PC-3 (cell line): ENCODE results near the gene DSG4. TPM values are rescaled to one million over a fixed set of nuclear protein-coding genes. Genes with fewer than 3 reads are reported as not detected.

Experiments
- ATAC-seq: fragments of 200-7000 bp; cut with Tn5 transposase; 2 replicates; pipeline ENCODE4 v1.9.1; 2020; ENCODE audit warnings: mild to moderate bottlenecking, moderate library complexity
- BruUV-seq: library from RNA; stranded (reverse); fragments of 400-500 nt; replicated peaks from 2 replicates; lab custom pipeline; 2021; lab: Mats Ljungman, UMichigan
- CTCF ChIA-PET: fragments of 300-600 bp; sonication (Branson Sonifier 250); formaldehyde crosslinking; loops from one replicate; lab custom pipeline; 2022; ENCODE audit warnings: antibody characterized with exemption; lab: Charles Lee
- POLR2A ChIA-PET: fragments of 300-600 bp; sonication (Branson Sonifier 250); formaldehyde crosslinking; loops from one replicate; lab custom pipeline; 2022; ENCODE audit warnings: antibody characterized with exemption; ENCODE audit not compliant: unreplicated experiment; lab: Charles Lee
- DNase-seq: peaks from one replicate; pipeline ENCODE4 v3.0.0-alpha.2; 2015
- H2AFZ ChIP-seq: fragments of 300-600 bp; sonication (generic); 2 replicates; pipeline ENCODE4 v1.6.0; 2016; ENCODE audit warnings: antibody characterized with exemption, low read length
- H3F3A ChIP-seq: fragments of 300-600 bp; sonication (generic); one replicate; pipeline ENCODE4 v1.6.0; 2017; ENCODE audit warnings: antibody characterized with exemption, low read length, control low read depth, mild to moderate bottlenecking; ENCODE audit not compliant: unreplicated experiment
- H3K27ac ChIP-seq: fragments of 300-600 bp; sonication (generic); 2 replicates; pipeline ENCODE4 v1.5.1; 2016; ENCODE audit warnings: mild to moderate bottlenecking, low read length
- H3K27me3 ChIP-seq: fragments of 300-600 bp; sonication (generic); 2 replicates; pipeline ENCODE4 v1.6.1; 2016; ENCODE audit warnings: low read length, mixed read lengths
- H3K36me3 ChIP-seq: fragments of 300-600 bp; sonication (generic); 2 replicates; pipeline ENCODE4 v1.6.1; 2016; ENCODE audit warnings: low read depth, mixed run types, low read length, mixed read lengths
- H3K4me1 ChIP-seq: fragments of 300-600 bp; sonication (generic); 2 replicates; pipeline ENCODE4 v1.5.1; 2016; ENCODE audit warnings: low read length; ENCODE audit not compliant: insufficient read depth
- H3K4me2 ChIP-seq: fragments of 300-600 bp; sonication (generic); 2 replicates; pipeline ENCODE4 v1.6.0; 2016; ENCODE audit warnings: low read length
- H3K4me3 ChIP-seq: fragments of 300-600 bp; sonication (generic); 2 replicates; pipeline ENCODE4 v1.5.1; 2016; ENCODE audit warnings: mild to moderate bottlenecking, low read length, mixed read lengths
- H3K79me2 ChIP-seq: fragments of 300-600 bp; sonication (generic); 2 replicates; pipeline ENCODE4 v1.6.1; 2017; ENCODE audit warnings: low read length, mixed read lengths
- H3K9ac ChIP-seq: fragments of 300-600 bp; sonication (generic); 2 replicates; pipeline ENCODE4 v1.6.0; 2016; ENCODE audit warnings: mild to moderate bottlenecking, low read length
- H3K9me2 ChIP-seq: fragments of 300-600 bp; sonication (generic); replicated peaks from 2 replicates; pipeline ENCODE4 v1.6.1; 2016; ENCODE audit warnings: mixed run types, low read length, mixed read lengths
- H3K9me3 ChIP-seq: fragments of 300-600 bp; sonication (generic); 2 replicates; pipeline ENCODE4 v1.6.1; 2016; ENCODE audit warnings: low read length, mixed read lengths
- H4K20me1 ChIP-seq: fragments of 300-600 bp; sonication (generic); 2 replicates; pipeline ENCODE4 v1.6.1; 2016; ENCODE audit warnings: low read length, mixed read lengths
- CTCF ChIP-seq: fragments of 300-600 bp; sonication (generic); conservative IDR thresholded peaks from 2 replicates; pipeline ENCODE4 v1.5.1; 2017; ENCODE audit warnings: antibody characterized with exemption, low read depth, mild to moderate bottlenecking, low read length
- EZH2 ChIP-seq: fragments of 300-600 bp; sonication (generic); IDR thresholded peaks from one replicate; pipeline ENCODE4 v1.6.1; 2017; ENCODE audit warnings: antibody characterized with exemption, mild to moderate bottlenecking, low read length; ENCODE audit not compliant: unreplicated experiment
- EZH2phosphoT487 ChIP-seq: fragments of 300-600 bp; sonication (generic); IDR thresholded peaks from 2 replicates; pipeline ENCODE4 v1.6.1; 2018; ENCODE audit warnings: mild to moderate bottlenecking, antibody characterized with exemption, low read length, borderline replicate concordance
- intact Hi-C: fragments of 100-400 bp; cut with micrococcal nuclease; formaldehyde crosslinking; loops from 2 replicates; pipeline ENCODE4 v1.9.0; 2023
- total RNA-seq: library from RNA; depleted of rRNA; stranded (reverse); fragments of >200 nt; gene quantifications from 2 replicates; pipeline ENCODE4 v1.2.3, GENCODE V29; 2014

The DSG4 gene
- total RNA-seq, 1 experiment from 2014 or later = 0.04 TPM

GRCh38 chr18:31354990-31355389 is 21.6 kb upstream of the DSG4 start:
- H3K9ac ChIP-seq = no peak overlapping the region
- H3K27ac ChIP-seq = no peak overlapping the region
- no peaks in the 10 kb centered on the region for H4K20me1 ChIP-seq
- TF ChIP-seq CTCF (no peak), EZH2 (no peak), EZH2phosphoT487 (no peak)
- no peaks in the 10 kb centered on the region for H3K36me3 ChIP-seq
- no peaks in the 10 kb centered on the region for H3K9me2 ChIP-seq
- H3K4me1 ChIP-seq = no peaks in the 10 kb centered on the region; the same call in 1 of the 2 replicates
- H3K9me3 ChIP-seq = no peaks in the 10 kb centered on the region
- ATAC-seq = no peak
- DNase-seq = no peak
- ChIA-PET POLR2A (interaction anchor here (0.6 kb wide), 1 partner anchor 370 kb away, joined by 3 read pairs; no protein-coding TSS in a partner anchor), CTCF (no interaction called here)
- no peak overlapping the region for H3K4me2 ChIP-seq
- BruUV-seq = no TSS peak
- no peak overlapping the region for H2AFZ ChIP-seq
- no peaks in the 10 kb centered on the region for H3F3A ChIP-seq
- no peaks in the 10 kb centered on the region for H3K27me3 ChIP-seq
- intact Hi-C loops = no loop called here
- no peaks in the 10 kb centered on the region for H3K79me2 ChIP-seq
- no peak overlapping the region for H3K4me3 ChIP-seq

DNA sequence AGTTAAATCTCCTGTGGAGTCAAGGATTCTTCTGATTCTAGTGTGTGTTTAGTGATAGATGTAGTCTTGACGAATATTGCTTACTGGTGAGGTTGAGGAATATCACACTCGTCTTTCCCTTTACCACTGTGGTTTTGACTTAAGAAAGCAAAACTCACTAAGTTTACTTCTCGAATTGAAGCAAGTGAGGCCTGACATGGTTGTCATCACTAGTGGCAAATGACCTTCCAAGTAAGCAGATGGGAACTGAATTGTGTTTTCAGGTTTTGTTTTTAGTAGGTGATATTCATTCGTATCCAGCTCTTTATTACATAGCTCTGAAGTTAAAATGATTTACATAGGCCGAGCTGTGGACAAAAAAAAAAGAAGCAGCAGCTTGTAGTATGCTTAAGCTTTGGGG is 20.6 kb upstream of the DSG4 start:
- Histone ChIP-seq H3K9me2 (no peaks in the 10 kb centered on the region), H3K36me3 (no peaks in the 10 kb centered on the region), H3K79me2 (no peaks in the 10 kb centered on the region), H2AFZ (no peak overlapping the region), H3K4me2 (no peak overlapping the region), H3K9ac (no peak overlapping the region), H3K27me3 (no peaks in the 10 kb centered on the region), H3K27ac (no peak overlapping the region), H3F3A (no peaks in the 10 kb centered on the region), H3K4me3 (no peak overlapping the region), H3K9me3 (no peaks in the 10 kb centered on the region), H4K20me1 (no peaks in the 10 kb centered on the region), H3K4me1 (no peaks in the 10 kb centered on the region; the same call in 1 of the 2 replicates)
- DNase-seq = no peak
- intact Hi-C loops = no loop called here
- TF ChIP-seq EZH2phosphoT487 (no peak), CTCF (no peak), EZH2 (no peak)
- ATAC-seq = no peak
- ChIA-PET CTCF (no interaction called here), POLR2A (no interaction called here)
- BruUV-seq = no TSS peak

- no TSS peak for BruUV-seq
Observed at GRCh38 chr18:31364190-31364589, 12.4 kb upstream of the DSG4 start.

More at GRCh38 chr18:31364190-31364589, 12.4 kb upstream of the DSG4 start:
- CTCF ChIA-PET = no interaction called here
- Histone ChIP-seq H3K9me2 (no peaks in the 10 kb centered on the region), H4K20me1 (no peaks in the 10 kb centered on the region), H2AFZ (no peak overlapping the region), H3F3A (no peaks in the 10 kb centered on the region), H3K9ac (no peak overlapping the region), H3K4me1 (no peaks in the 10 kb centered on the region), H3K4me3 (no peak overlapping the region), H3K79me2 (no peaks in the 10 kb centered on the region), H3K27me3 (no peaks in the 10 kb centered on the region), H3K36me3 (no peaks in the 10 kb centered on the region), H3K4me2 (no peak overlapping the region), H3K9me3 (no peaks in the 10 kb centered on the region), H3K27ac (no peak overlapping the region)
- intact Hi-C loops = no loop called here
- TF ChIP-seq CTCF (no peak), EZH2 (no peak)
- ATAC-seq (no peak), DNase-seq (no peak)
- POLR2A ChIA-PET = no interaction called here
